GM12873 (cell line): ENCODE measurements around the gene PARD3B.

Experiments
- TF ChIP-seq, protein P1 (sequence below): IDR thresholded peaks from 2 replicates; pipeline ENCODE4 v1.5.1; 2012; ENCODE audit warnings: low read depth, mild to moderate bottlenecking, moderate library complexity, low read length, control low read depth; ENCODE audit not compliant: insufficient read depth; ENCODE audit errors: missing control alignments

Gene PARD3B

DNA sequence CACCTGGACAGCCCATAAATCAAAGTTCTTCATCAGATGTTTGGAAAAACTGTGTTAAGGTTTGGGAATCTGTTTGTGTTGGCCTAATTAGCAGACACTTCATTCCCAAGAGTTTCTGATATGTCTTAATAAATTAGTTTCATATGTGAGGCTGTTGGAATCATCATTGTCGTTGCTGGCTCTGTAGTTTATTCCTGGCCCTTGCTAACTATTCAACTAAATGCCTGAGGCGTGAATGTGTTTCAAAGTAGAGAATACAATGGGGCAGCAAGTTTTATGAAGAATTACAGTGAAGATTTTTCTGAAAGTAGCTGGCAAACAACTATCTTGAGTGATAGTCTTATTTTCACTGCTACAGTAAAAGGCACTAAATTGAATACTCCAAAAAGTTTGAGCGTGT lies 141.1 kb downstream of the PARD3B start:
- TF ChIP-seq, protein P1, sequence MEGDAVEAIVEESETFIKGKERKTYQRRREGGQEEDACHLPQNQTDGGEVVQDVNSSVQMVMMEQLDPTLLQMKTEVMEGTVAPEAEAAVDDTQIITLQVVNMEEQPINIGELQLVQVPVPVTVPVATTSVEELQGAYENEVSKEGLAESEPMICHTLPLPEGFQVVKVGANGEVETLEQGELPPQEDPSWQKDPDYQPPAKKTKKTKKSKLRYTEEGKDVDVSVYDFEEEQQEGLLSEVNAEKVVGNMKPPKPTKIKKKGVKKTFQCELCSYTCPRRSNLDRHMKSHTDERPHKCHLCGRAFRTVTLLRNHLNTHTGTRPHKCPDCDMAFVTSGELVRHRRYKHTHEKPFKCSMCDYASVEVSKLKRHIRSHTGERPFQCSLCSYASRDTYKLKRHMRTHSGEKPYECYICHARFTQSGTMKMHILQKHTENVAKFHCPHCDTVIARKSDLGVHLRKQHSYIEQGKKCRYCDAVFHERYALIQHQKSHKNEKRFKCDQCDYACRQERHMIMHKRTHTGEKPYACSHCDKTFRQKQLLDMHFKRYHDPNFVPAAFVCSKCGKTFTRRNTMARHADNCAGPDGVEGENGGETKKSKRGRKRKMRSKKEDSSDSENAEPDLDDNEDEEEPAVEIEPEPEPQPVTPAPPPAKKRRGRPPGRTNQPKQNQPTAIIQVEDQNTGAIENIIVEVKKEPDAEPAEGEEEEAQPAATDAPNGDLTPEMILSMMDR = no peak

DNA sequence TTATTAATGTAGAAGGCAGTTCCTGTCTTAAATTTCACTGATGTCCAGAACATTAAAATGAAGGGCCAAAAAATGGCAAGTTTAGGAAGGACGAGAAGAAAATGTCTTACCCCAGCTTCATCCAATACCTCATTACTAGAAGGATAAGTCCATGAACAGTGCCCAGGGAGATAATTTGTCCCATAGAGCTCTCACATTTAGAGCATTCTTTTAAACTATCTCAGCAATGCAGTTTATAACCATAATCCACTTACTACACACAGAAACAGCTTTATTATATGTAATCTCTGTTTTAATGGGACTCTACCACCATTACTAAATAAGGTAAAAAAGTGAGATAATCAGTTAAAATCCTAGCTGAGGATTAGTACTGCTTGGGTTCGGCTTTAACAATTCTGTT lies 142.5 kb downstream of the PARD3B start:
- TF ChIP-seq, protein P1 = no peak

DNA sequence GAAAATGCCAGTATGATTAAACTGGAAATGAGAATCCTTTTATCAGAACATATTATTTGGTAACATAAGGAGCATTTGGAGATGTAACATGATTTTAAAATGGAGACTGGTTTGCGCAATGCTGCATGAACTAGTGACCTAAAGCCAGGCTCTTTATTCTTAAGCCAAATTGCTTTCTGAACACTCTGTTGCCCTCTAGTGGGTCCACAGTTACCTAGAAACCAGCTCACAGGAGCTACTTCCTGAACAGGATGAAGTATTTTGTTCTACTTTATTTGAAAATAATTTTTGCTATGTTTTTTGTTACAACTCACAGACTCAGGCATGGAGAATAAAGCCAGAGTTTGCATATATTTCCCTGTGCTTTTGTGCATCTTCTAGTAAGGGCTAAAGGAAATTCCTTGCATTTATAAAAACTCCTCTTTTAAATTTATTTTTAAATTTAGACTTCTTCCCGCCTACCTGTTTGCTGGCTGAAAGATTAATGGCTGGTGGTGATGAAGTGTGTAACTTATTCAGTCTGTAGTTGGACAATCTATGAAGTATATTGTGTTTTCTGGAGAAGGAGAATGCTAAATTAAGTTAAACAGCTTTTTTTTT lies 146.7 kb downstream of the PARD3B start:
- TF ChIP-seq, protein P1 = peak; percentile 65

DNA sequence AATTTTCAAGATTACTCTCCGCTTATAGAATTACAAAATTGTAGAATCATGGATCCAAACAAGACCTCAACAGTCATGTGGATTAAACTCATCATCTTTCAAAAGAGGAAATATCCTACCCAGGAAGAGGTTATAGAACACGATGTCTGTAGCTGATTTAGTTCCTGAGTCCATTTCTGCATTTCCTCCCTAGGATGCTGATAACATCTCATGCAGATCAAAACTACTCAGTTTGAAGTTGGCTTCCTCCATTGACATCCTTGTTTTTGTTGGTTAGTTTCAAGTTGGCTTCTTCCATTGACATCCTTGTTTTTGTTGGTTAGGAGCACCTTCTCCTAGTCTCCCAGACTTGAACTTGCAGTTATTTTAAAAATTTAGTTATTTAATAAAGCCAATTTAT lies 147.5 kb downstream of the PARD3B start:
- TF ChIP-seq, protein P1 = no peak

DNA sequence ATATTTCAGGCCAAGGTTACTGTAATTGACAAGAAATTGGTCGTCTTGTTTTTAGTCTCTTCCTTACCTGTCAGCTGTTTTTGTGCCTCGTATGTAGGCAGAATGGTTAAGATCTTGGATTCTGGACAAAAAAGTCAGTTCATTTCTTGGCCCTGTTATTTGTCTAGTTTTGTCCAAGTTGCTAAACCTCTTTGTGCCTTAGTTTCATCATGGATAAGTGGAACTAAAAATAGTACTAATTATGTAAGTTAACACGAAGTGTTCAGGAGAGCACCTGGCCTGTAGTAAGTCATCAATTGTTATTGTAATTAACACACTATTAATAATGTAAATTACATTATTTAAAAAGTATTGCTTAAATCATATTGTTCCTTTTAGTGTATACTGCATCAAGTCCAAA lies 148.0 kb downstream of the PARD3B start:
- TF ChIP-seq, protein P1 = no peak

DNA sequence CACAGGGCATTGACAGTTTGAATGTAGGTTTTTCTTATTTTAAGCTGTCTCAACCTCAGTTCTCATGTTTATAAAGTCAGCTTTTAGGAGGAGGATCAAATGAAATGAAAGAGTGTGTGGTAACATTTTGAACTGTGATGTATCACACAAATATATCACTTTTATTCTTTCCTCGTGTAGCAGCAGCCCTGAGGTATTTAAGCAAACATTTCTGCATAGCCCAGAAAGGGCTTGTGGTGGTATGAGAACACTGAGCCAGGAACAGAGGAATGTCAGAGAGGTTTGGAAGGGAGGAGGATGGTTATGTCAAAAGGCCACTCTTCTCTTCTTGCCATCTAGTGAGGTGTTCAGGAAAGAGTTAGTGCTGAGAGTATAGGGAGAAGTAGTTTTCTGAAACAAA lies 150.2 kb downstream of the PARD3B start:
- TF ChIP-seq, protein P1 = no peak

DNA sequence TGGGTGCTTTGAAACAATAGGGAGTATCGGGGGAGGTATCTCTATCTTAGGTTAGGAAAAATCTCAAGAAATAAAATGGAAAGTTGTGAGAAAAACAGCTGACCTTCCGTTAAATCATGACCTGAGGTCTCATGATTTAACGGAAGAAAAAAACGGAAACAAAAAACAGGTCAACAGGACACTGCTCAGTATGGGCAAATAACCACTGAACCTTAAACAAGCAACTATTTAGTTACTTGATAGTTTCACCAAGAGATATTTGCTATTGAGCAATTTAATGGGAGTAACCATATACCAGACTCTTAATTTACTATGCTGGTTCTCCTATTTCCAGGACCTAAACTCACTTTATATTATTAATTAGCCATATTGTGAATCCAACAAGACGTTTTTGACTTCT lies 150.8 kb downstream of the PARD3B start:
- TF ChIP-seq, protein P1 = no peak
